ENCODE results near the gene SLCO4A1. TPM values are rescaled to one million over a fixed set of nuclear protein-coding genes. Genes with fewer than 3 reads are reported as not detected.

The SLCO4A1 gene
- total RNA-seq, 1 donor from 2014 or later = 59.2 TPM

GRCh38 chr20:62638679-62639406, 3.5 kb upstream of the SLCO4A1 start:
- no peak overlapping the region for H3K4me3 Mint-ChIP-seq (ENCODE audit: low read depth)
- no peak overlapping the region for H3K27ac Mint-ChIP-seq

GRCh38 chr20:62639765-62640164, 2.5 kb upstream of the SLCO4A1 start:
- intact Hi-C loops (cut with micrococcal nuclease) = loop anchor here (5.0 kb wide), 1 partner anchor 37 kb away; no protein-coding TSS in a partner anchor
- no peak overlapping the region for H3K4me3 Mint-ChIP-seq (ENCODE audit: low read depth)
- no peak overlapping the region for H3K27ac Mint-ChIP-seq
- H3K27me3 Mint-ChIP-seq (ENCODE audit: low read depth) = peaks cover 16% of the 10 kb centered on the region
- peaks cover 6% of the 10 kb centered on the region for H3K36me3 Mint-ChIP-seq (ENCODE audit: low read depth)
- no peak for DNase-seq (ENCODE audit: low spot score)
- H3K4me1 Mint-ChIP-seq (ENCODE audit: low read depth) = peaks cover 23% of the 10 kb centered on the region
- H3K9me3 Mint-ChIP-seq = no peaks in the 10 kb centered on the region

More at GRCh38 chr20:62638679-62639406, 3.5 kb upstream of the SLCO4A1 start:
- intact Hi-C loops (cut with micrococcal nuclease) = no loop called here
- H3K36me3 Mint-ChIP-seq (ENCODE audit: low read depth) = peaks cover 4% of the 10 kb centered on the region
- H3K9me3 Mint-ChIP-seq = no peaks in the 10 kb centered on the region
- H3K27me3 Mint-ChIP-seq (ENCODE audit: low read depth) = peaks cover 16% of the 10 kb centered on the region
- DNase-seq (ENCODE audit: low spot score) = no peak
- peaks cover 19% of the 10 kb centered on the region for H3K4me1 Mint-ChIP-seq (ENCODE audit: low read depth)

DNA sequence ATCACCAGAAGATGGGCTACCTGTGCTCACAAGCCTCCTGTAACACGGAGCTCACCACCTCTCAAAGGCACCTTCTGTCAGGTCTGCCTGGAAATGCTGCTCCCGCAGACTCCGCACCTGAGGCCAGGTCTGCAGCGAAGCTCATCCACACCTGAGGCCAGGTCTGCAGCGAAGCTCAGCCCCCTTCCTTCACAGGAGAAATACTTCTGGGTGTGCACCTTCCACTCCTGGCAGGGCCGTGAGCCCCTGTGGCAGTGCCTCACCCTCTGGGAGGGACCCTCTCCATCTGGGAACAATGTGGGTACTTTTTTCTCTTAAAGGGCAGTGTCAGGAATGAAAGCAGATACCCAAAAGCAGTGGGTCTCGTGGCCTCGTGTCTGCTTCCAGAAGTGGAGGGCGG, 1.4 kb upstream of the SLCO4A1 start:
- no peak overlapping the region for H3K27ac Mint-ChIP-seq
- H3K36me3 Mint-ChIP-seq (ENCODE audit: low read depth) = peaks cover 11% of the 10 kb centered on the region
- no peaks in the 10 kb centered on the region for H3K9me3 Mint-ChIP-seq
- H3K4me3 Mint-ChIP-seq (ENCODE audit: low read depth) = peak overlapping the region; percentile 1
- intact Hi-C loops (cut with micrococcal nuclease) = loop anchor here (5.0 kb wide), 1 partner anchor 39 kb away; no protein-coding TSS in a partner anchor
- peaks cover 23% of the 10 kb centered on the region for H3K4me1 Mint-ChIP-seq (ENCODE audit: low read depth)
- peaks cover 11% of the 10 kb centered on the region for H3K27me3 Mint-ChIP-seq (ENCODE audit: low read depth)
- DNase-seq (ENCODE audit: low spot score) = no peak

DNA sequence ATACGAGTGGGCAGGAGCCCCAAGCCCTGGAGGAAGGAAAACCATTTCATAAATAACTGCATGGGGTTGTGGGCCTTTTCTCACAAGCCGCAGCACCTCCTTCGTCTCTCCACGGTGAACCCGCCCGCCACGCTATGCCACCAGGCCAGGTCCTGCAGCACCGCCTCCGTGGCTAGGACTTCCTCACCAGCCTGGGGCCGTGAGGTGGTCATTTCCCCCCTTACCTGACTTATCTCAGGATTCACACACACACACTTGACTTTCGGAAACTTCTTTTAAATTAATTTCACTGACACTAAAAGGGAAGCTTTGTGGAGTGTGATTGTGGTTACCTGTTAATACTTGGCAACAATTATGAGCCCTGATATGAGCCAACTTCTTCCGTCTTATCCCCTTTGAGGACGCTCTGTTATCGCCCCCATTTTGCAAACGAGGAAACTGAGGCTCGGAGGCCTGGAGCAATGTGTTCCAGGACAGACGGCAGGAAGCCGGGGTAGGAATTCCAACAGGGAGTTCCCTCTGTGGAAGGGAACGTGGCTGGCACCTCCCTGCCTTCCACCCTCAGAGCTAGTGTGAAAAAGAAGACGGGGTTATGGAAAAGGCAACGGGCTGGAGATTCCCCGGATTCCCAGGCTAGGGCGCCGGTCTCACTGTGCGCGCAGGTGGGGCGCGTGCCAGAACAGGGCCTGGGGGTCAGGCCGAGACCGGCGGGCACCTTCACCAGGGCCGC, 817 bp upstream of the SLCO4A1 start:
- Mint-ChIP-seq H3K4me3 (ENCODE audit: low read depth) (peak overlapping the region; percentile 79), H3K36me3 (ENCODE audit: low read depth) (peaks cover 11% of the 10 kb centered on the region), H3K27me3 (ENCODE audit: low read depth) (peaks cover 7% of the 10 kb centered on the region), H3K4me1 (ENCODE audit: low read depth) (peaks cover 23% of the 10 kb centered on the region), H3K9me3 (no peaks in the 10 kb centered on the region), H3K27ac (peak overlapping the region; percentile 74)
- no peak for DNase-seq (ENCODE audit: low spot score)
- intact Hi-C loops (cut with micrococcal nuclease) = loop anchor here (1.0 to 5.0 kb wide), 4 partner anchors 10 to 153 kb away; no protein-coding TSS in a partner anchor

DNA sequence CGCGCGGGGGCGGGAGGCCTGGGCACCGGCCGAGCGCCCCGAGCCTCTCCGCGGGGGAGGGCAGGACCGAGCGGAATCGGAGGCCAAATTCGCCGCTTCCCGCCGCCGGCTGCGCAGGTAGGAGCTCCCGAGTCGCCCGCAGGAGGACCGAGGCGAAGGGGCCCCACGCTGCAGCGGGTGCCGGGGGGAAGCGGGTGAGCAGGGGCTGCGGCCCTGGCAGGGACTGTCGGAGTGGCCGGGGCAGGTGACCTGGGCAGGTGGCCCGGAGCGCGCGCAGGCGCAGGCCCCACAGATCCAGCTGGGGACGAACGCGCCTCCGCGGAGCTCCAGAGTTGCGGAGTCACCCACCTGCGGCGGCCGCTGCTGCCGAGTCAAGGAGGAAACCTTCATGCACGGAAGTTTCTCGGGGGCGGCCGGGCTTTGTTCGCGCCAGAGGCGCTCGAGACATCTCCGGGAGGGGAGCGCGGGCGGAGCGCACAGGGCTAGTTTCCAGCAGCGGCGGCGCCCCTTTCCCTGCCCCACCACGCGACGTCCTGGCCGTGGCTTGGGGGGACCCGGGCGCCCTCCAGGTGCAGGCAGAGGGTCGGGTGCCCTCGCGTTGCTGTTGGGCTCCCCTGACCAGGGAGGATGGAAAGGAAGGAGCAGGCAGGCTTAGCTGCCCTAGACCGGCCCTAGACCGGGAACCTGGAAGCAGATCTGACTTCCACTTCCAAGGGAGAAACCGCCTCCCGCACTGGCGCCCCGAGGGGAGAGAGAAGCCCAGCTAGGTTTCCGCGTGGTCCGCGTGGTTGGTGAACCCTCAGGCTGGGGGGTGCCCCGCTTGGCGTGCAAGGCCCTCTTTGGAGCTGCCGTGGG, 590 bp downstream of the SLCO4A1 start:
- Mint-ChIP-seq H3K27me3 (ENCODE audit: low read depth) (peaks cover 7% of the 10 kb centered on the region), H3K4me1 (ENCODE audit: low read depth) (peaks cover 25% of the 10 kb centered on the region), H3K36me3 (ENCODE audit: low read depth) (peaks cover 18% of the 10 kb centered on the region), H3K4me3 (ENCODE audit: low read depth) (peak overlapping the region; percentile 80), H3K9me3 (no peaks in the 10 kb centered on the region), H3K27ac (no peak overlapping the region)
- peak; percentile 56 for DNase-seq (ENCODE audit: low spot score)
- intact Hi-C loops (cut with micrococcal nuclease) = loop anchor here (1.0 to 5.0 kb wide), 4 partner anchors 8 to 152 kb away; no protein-coding TSS in a partner anchor

DNA sequence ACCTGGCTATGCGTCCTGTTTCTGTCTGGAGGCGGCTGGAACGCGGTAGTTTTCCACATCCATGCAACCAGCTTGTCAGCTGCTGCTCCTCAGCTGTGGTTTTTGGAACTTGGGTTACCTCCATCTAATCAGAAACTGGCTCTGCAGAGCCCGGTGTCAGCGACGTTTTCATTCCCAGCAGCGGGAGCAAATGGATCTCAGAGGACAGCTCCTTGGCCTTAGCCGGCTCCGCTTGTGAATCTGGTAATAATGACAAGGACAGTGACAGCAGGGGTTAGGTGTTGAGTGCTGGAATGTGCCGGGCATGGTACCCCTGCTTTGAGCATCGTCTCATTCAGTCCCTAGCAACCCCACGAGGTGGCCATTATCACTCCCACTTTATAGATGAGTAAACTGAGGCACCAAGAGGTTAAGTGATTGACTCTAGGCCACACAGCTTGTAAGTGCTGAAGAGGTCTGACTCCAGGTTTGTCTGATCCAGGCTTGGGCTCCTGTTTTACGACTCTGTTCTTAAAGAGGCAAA, 1.3 kb downstream of the SLCO4A1 start:
- Mint-ChIP-seq H3K27me3 (ENCODE audit: low read depth) (peaks cover 6% of the 10 kb centered on the region), H3K27ac (no peak overlapping the region), H3K36me3 (ENCODE audit: low read depth) (peaks cover 18% of the 10 kb centered on the region), H3K4me1 (ENCODE audit: low read depth) (peaks cover 26% of the 10 kb centered on the region), H3K4me3 (ENCODE audit: low read depth) (peak overlapping the region; percentile 80), H3K9me3 (no peaks in the 10 kb centered on the region)
- intact Hi-C loops (cut with micrococcal nuclease) = loop anchor here (2.0 to 5.0 kb wide), 2 partner anchors 41 to 151 kb away; no protein-coding TSS in a partner anchor
- no peak for DNase-seq (ENCODE audit: low spot score)

- H3K4me3 Mint-ChIP-seq (ENCODE audit: low read depth) = peak overlapping the region; percentile 80
- no peak for DNase-seq (ENCODE audit: low spot score)
- peaks cover 18% of the 10 kb centered on the region for H3K36me3 Mint-ChIP-seq (ENCODE audit: low read depth)
- peaks cover 31% of the 10 kb centered on the region for H3K4me1 Mint-ChIP-seq (ENCODE audit: low read depth)
- no peak overlapping the region for H3K27ac Mint-ChIP-seq
- intact Hi-C loops (cut with micrococcal nuclease) = loop anchor here (5.0 kb wide), 1 partner anchor 42 kb away; no protein-coding TSS in a partner anchor
- H3K9me3 Mint-ChIP-seq = no peaks in the 10 kb centered on the region
- H3K27me3 Mint-ChIP-seq (ENCODE audit: low read depth) = peaks cover 2% of the 10 kb centered on the region
These were observed 1.9 kb downstream of the SLCO4A1 start for GRCh38 chr20:62644044-62644795.

DNA sequence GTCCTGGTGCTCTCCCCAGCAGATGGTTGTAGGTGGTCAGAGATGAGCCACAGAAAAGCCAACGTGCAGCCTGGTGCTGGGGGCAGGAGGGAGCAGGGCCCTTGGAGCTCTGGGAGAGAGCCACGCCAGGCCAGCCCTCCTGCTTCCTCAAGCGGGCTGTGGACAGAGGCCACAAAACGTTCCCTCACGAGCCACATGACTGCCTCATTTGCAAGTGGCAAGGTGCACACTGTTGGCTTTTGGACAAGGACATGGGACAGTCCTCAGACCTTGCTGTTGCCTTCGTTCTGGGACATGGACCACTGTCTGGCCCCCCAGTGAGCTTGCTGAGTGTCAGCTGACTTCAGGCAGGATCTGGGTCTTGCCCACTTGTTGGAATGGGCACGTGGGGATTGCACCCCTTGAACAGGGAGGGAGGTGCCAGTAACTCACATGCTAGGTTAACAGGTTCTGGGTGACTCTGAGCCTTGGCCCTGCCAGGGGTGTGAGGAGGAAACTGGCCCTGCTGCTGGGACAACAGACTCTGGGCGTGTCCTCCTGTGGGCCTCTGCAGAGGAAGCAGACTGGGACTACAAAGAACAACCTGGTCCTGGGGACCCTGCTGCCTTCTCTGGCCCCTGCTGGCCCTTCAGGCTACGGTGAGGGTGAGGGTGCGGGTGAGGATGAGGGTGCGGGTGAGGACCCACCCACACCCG, 2.6 kb downstream of the SLCO4A1 start:
- peaks cover 35% of the 10 kb centered on the region for H3K4me1 Mint-ChIP-seq (ENCODE audit: low read depth)
- no peaks in the 10 kb centered on the region for H3K27me3 Mint-ChIP-seq (ENCODE audit: low read depth)
- no peak for DNase-seq (ENCODE audit: low spot score)

GRCh38 chr20:62645613-62646012, 3.3 kb downstream of the SLCO4A1 start:
- intact Hi-C loops (cut with micrococcal nuclease) = no loop called here
- Mint-ChIP-seq H3K9me3 (no peaks in the 10 kb centered on the region), H3K4me3 (ENCODE audit: low read depth) (no peak overlapping the region), H3K27ac (no peak overlapping the region), H3K27me3 (ENCODE audit: low read depth) (no peaks in the 10 kb centered on the region), H3K36me3 (ENCODE audit: low read depth) (peaks cover 28% of the 10 kb centered on the region), H3K4me1 (ENCODE audit: low read depth) (peaks cover 42% of the 10 kb centered on the region)
- no peak for DNase-seq (ENCODE audit: low spot score)

More for the DNA sequence above, 2.6 kb downstream of the SLCO4A1 start:
- peak overlapping the region; percentile 80 for H3K4me3 Mint-ChIP-seq (ENCODE audit: low read depth)
- no peaks in the 10 kb centered on the region for H3K9me3 Mint-ChIP-seq
- no peak overlapping the region for H3K27ac Mint-ChIP-seq
- intact Hi-C loops (cut with micrococcal nuclease) = loop anchor here (5.0 kb wide), 1 partner anchor 43 kb away; no protein-coding TSS in a partner anchor
- peaks cover 22% of the 10 kb centered on the region for H3K36me3 Mint-ChIP-seq (ENCODE audit: low read depth)

DNA sequence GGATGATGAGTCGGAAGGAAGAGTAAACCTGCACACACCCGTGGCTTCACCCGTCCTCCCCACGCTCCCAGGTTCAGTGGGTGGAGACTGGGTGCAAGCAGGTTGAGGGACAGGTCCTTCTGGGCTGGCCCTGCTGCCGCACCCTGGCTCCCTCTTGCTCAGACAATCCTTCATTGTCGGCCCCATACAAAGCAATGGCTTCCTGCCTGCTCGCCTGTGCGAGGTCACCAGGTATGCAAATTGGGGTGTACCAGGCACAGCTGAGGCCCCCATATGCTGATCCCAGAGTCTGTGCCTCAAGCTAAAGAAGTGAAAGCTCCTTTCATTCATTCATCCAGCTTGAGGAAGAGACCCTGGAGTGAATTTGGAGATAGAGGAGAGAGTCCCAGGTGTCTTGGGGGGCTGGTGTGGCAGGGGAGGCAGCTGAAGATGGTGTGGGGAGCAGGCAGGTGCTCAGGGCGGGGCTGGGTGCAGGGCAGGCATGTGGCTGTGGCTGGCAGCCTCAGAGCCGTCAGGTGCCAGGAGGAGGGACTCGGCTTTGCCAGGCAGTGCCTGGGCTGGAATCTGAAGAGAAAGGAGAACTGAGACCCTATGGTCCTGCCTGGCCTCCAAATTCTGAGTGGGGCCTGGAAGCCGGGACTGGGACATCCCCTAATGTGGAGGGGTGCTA, 4.7 kb downstream of the SLCO4A1 start:
- H3K4me1 Mint-ChIP-seq (ENCODE audit: low read depth) = peaks cover 49% of the 10 kb centered on the region
- H3K27ac Mint-ChIP-seq = peak overlapping the region; percentile 33

More for the DNA sequence above, 4.7 kb downstream of the SLCO4A1 start:
- Mint-ChIP-seq H3K27me3 (ENCODE audit: low read depth) (no peaks in the 10 kb centered on the region), H3K36me3 (ENCODE audit: low read depth) (peaks cover 40% of the 10 kb centered on the region), H3K4me3 (ENCODE audit: low read depth) (peak overlapping the region; percentile 2), H3K9me3 (no peaks in the 10 kb centered on the region)
- intact Hi-C loops (cut with micrococcal nuclease) = no loop called here
- DNase-seq (ENCODE audit: low spot score) = no peak
